ENCODE data around the gene FAM222B.

DNA sequence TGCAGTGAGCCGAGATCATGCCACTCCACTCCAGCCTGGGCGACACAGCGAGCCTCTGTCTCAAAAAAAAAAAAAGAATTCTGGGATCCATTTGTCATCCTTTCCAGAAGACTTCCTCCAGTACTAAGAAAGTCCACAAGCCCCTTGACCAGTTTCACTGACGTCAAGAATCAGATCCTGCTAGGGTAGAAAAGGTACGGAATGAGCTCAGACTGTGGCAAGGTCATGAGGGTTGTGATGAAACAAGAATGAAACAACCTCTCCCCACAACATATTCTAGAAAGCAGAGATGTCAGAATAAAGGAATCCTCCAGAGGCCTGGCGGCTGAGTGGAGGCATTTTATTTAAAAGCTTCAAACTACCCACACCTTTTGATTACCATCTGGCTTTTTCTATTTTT, 68.9 kb downstream of the FAM222B start:
- TF ChIP-seq POLR2A (IDR thresholded peaks at IDR 0.05) = no peak
- TF ChIP-seq, protein P1, sequence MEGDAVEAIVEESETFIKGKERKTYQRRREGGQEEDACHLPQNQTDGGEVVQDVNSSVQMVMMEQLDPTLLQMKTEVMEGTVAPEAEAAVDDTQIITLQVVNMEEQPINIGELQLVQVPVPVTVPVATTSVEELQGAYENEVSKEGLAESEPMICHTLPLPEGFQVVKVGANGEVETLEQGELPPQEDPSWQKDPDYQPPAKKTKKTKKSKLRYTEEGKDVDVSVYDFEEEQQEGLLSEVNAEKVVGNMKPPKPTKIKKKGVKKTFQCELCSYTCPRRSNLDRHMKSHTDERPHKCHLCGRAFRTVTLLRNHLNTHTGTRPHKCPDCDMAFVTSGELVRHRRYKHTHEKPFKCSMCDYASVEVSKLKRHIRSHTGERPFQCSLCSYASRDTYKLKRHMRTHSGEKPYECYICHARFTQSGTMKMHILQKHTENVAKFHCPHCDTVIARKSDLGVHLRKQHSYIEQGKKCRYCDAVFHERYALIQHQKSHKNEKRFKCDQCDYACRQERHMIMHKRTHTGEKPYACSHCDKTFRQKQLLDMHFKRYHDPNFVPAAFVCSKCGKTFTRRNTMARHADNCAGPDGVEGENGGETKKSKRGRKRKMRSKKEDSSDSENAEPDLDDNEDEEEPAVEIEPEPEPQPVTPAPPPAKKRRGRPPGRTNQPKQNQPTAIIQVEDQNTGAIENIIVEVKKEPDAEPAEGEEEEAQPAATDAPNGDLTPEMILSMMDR (IDR thresholded peaks at IDR 0.05) = no peak
